ENCODE measurements around the gene ARFGAP2. TPM values are rescaled to one million over a fixed set of nuclear protein-coding genes. Genes with fewer than 3 reads are reported as not detected.

Gene ARFGAP2
- total RNA-seq, 3 donors from 2014 or later: 139 to 183 (median 175) TPM

DNA sequence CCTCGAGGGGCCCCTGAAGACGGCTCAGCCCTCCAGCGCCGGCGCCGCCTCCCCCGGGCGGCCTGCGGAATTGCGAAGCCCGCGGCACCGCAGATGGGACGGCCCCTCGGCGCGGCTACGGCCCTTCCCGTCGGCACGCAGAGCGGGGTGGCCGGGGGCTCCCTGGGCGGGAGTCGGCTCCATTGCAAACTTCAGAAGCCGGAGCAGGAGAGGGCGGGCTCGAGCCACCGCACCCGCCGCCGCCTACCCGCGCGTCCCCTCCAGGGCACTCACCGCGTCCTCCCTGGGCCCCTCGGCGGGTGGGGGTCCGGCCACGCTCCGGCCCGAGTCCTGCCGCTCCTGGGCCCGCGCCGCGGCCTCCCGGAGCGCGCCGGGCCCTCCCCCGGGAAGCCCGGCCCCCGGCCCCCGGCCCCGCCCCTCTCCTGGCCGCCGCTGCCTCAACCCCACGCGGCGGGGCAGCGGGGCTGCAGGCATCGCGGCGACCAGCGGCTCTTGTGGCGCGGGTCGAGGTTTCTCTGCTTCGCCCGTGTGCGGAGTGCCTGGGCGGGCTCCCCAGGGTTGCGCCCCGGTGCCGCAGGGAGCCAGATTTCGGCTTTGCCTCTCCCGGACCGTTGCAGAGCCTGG is 9.5 kb upstream of the ARFGAP2 start, which contains the start of gene PACSIN3:
TSS of gene PACSIN3 (minus strand) at position 359 of the 624 bp plus-strand sequence. CDS start 3,707 bp downstream, outside the sequence.
- Histone ChIP-seq H3K4me3 (peak within 1 kb of the TSS; percentile 61 to 95 (median 86)), H3K9me3 (no peaks in the 10 kb centered on the region), H3K36me3 (no peaks in the 10 kb centered on the region), H3K27me3 (no peaks in the 10 kb centered on the region), H3K4me1 (peaks cover 4 to 10% of the 10 kb centered on the region in 2 donors), H3K27ac (peak within 1 kb of the TSS; percentile 89 to 91)
- no peak for TF ChIP-seq POLR2A (IDR thresholded peaks at IDR 0.05)
- TF ChIP-seq, protein P1, sequence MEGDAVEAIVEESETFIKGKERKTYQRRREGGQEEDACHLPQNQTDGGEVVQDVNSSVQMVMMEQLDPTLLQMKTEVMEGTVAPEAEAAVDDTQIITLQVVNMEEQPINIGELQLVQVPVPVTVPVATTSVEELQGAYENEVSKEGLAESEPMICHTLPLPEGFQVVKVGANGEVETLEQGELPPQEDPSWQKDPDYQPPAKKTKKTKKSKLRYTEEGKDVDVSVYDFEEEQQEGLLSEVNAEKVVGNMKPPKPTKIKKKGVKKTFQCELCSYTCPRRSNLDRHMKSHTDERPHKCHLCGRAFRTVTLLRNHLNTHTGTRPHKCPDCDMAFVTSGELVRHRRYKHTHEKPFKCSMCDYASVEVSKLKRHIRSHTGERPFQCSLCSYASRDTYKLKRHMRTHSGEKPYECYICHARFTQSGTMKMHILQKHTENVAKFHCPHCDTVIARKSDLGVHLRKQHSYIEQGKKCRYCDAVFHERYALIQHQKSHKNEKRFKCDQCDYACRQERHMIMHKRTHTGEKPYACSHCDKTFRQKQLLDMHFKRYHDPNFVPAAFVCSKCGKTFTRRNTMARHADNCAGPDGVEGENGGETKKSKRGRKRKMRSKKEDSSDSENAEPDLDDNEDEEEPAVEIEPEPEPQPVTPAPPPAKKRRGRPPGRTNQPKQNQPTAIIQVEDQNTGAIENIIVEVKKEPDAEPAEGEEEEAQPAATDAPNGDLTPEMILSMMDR (IDR thresholded peaks at IDR 0.05): no peak
- TF ChIP-seq POLR2AphosphoS5 (IDR thresholded peaks at IDR 0.05): peak in 1 of 3 donors; percentile 18
- intact Hi-C loops (cut with DNase I; ENCODE audit: low total_unique reads): loop anchor here (2.0 to 10.0 kb wide), 3 partner anchors 31 to 169 kb away; partner anchors contain the start of genes MYBPC3 and NR1H3
- DNase-seq (ENCODE audit: low spot score in 2 of 2): no peak

DNA sequence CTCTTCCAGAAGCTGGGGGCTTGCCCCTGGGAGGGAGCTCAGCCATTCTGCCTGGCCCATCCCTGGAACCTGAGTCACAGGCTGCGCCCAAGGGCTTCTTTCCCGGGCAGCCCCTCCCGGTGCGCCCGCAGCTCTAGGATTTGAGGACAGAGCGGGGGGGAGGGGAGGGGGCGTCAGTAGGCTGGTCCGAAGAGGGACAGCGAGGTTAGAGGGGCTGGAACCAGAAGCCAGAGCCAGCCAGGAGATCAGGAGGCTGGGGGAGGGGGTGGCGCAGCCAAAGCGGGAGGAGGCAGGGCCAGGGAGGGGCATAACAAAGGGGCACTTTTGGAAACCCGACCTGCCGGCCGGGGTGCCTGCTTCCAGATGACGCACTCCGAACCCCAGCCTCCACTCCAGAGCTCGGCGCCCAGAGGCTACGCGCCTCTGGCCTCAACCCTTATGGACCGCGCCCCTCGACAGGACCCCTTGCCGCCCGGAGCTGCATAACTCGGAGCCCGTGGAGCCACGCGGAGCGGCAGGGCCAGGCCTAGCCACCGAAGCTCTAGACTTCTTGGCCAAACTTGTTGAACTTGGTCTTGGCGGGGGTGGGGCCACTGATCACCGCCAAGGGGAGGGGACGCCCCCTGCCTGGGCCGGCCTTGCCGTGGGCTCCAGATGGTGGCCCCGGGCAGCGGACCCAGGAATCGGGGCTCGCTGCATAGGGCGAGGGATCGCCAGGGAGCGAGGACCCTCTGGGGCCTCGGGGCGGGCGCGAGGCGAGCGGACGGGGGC is 8.8 kb upstream of the ARFGAP2 start:
- TF ChIP-seq, protein P1 (IDR thresholded peaks at IDR 0.05): no peak
- peak in 1 of 3 donors; percentile 73 for TF ChIP-seq POLR2AphosphoS5 (IDR thresholded peaks at IDR 0.05)
- Histone ChIP-seq H3K9me3 (no peaks in the 10 kb centered on the region), H3K4me3 (peak overlapping the region; percentile 61 to 95 (median 86)), H3K4me1 (peaks cover 4 to 10% of the 10 kb centered on the region in 2 donors), H3K27ac (peak overlapping the region; percentile 89 to 91), H3K36me3 (no peaks in the 10 kb centered on the region), H3K27me3 (no peaks in the 10 kb centered on the region)
- intact Hi-C loops (cut with DNase I; ENCODE audit: low total_unique reads): loop anchor here (2.0 to 10.0 kb wide), 3 partner anchors 31 to 169 kb away; partner anchors contain the start of genes MYBPC3 and NR1H3
- DNase-seq (ENCODE audit: low spot score in 2 of 2): peak; percentile 62 to 73

DNA sequence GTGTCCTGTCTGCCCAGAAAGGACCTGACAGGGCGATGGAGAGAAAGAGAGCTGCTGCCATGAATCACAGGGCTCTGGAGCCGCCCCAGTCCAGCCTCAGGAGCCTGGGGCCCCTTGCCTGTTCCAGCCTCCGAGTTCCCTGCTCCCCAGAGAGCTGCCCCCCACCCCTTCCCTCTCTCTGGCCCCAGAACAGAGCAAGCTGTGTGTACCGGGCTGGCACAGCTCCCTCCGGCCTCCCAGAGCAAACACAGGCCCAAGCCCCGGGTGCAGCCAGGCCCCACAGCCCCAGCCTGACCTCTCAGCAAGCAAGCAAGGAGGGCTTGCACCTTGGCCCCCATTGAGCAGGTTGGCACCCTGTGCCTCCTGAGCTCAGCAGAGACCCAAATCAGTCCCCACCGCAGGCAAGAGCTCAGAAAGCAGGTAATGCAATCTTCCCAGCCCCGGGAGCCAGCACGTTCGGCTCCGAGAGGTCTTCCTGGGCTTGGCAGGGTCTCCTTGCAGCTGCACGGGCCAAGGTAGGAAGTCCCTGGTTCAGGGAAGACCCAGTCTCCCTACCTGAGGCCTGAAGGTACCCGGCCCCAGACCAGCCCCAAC is 8.1 kb upstream of the ARFGAP2 start:
- TF ChIP-seq POLR2A (IDR thresholded peaks at IDR 0.05): no peak
- TF ChIP-seq POLR2AphosphoS5 (IDR thresholded peaks at IDR 0.05): peak in 1 of 3 donors; percentile 2
- Histone ChIP-seq H3K4me3 (peak overlapping the region; percentile 61 to 95 (median 86)), H3K4me1 (peaks cover 4 to 10% of the 10 kb centered on the region in 2 donors), H3K9me3 (no peaks in the 10 kb centered on the region), H3K27me3 (no peaks in the 10 kb centered on the region), H3K27ac (peak overlapping the region; percentile 89 to 91), H3K36me3 (no peaks in the 10 kb centered on the region)
- intact Hi-C loops (cut with DNase I; ENCODE audit: low total_unique reads): loop anchor here (10.0 kb wide), 2 partner anchors 70 to 170 kb away; partner anchors contain the start of genes MYBPC3 and NR1H3
- peak in 1 of 2 donors; percentile 69 for DNase-seq (ENCODE audit: low spot score in 2 of 2)

DNA sequence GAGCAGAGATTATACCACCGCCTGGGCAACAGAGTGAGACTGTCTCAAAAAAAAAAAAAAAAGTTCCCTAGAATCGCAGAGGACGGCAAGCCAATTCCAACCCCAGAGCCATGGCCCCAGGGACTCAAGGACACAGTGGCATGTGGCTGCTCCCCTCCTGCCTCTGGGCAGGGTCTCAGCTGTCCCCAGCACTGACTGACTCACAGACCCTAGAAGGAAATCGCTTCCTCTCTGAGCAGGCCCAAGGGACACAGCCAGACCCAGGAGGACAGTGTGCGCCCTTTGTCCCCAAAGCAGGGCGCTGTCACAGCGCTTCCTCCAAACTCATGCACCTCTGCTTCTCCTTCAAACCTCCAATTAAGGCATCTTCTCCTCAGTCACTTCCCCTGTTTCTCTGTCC is 7.3 kb upstream of the ARFGAP2 start:
- intact Hi-C loops (cut with DNase I; ENCODE audit: low total_unique reads): loop anchor here (10.0 kb wide), 2 partner anchors 71 to 171 kb away; partner anchors contain the start of genes MYBPC3 and NR1H3
- no peak overlapping the region for H3K4me3 ChIP-seq
- TF ChIP-seq POLR2AphosphoS5 (IDR thresholded peaks at IDR 0.05): no peak
- TF ChIP-seq, protein P1 (IDR thresholded peaks at IDR 0.05): no peak
- no peak for TF ChIP-seq POLR2A (IDR thresholded peaks at IDR 0.05)
- H3K9me3 ChIP-seq: no peaks in the 10 kb centered on the region
- H3K27me3 ChIP-seq: no peaks in the 10 kb centered on the region
- H3K27ac ChIP-seq: peak overlapping the region; percentile 89 to 91
- H3K36me3 ChIP-seq: no peaks in the 10 kb centered on the region
- no peak for DNase-seq (ENCODE audit: low spot score in 2 of 2)
- peaks cover 4 to 10% of the 10 kb centered on the region in 2 donors for H3K4me1 ChIP-seq

Data from breast epithelium (tissue), 4 donors.